ENCODE measurements around the gene PLCD3. TPM values are rescaled to one million over a fixed set of nuclear protein-coding genes. Genes with fewer than 3 reads are reported as not detected.

The PLCD3 gene
- total RNA-seq, 1 donor: 62.6 TPM

DNA sequence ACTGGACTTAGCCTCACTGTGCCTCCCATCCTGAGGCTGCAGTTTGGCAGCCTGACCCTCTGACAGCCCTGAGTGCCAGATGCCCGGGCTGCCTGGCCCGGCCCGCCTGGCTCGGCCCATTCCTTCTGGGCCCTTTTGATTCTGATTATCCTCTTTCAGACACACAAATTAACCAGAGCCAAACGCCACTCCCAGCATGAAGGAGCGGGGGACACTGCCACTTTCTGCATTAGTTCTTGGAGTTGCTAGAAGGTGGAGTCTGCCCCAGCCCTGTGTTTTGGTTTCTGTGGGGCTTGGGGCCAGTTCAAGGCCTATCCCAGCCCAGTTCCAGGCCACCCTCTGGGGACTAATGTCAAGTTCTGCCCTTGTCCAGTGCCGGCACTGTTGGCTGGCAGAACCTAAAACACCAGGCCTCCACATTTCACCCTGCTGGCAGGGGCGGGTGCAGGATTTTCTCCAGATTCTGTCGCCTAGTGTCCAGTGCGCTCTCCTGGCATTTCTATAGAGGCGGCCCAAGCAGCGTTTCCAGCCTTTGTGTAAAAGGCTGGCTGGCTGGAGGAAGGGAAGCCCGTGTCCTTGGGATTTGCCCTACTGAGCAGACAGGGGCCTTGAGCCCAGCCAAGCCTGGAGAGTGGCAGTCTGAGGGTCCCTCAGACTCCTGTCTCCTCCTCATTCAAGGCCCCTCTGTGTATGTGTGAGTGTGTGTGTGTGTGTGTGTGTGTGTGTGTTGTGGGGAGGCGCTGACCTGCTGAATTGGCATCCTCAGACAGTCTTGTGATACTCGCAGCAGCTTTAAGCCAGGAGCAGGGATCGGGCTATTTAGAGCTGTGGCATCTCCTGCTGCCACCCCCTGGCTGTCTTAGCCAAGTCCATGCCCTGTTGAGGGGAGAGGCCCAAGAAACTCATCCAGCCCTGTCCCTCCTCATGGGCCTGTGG lies 21.4 kb downstream of the PLCD3 start:
- H3K4me3 ChIP-seq (ENCODE audit: low read depth, low read length): no peak overlapping the region
- TF ChIP-seq, protein P1, sequence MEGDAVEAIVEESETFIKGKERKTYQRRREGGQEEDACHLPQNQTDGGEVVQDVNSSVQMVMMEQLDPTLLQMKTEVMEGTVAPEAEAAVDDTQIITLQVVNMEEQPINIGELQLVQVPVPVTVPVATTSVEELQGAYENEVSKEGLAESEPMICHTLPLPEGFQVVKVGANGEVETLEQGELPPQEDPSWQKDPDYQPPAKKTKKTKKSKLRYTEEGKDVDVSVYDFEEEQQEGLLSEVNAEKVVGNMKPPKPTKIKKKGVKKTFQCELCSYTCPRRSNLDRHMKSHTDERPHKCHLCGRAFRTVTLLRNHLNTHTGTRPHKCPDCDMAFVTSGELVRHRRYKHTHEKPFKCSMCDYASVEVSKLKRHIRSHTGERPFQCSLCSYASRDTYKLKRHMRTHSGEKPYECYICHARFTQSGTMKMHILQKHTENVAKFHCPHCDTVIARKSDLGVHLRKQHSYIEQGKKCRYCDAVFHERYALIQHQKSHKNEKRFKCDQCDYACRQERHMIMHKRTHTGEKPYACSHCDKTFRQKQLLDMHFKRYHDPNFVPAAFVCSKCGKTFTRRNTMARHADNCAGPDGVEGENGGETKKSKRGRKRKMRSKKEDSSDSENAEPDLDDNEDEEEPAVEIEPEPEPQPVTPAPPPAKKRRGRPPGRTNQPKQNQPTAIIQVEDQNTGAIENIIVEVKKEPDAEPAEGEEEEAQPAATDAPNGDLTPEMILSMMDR (IDR thresholded peaks at IDR 0.05; ENCODE audit: insufficient read depth, low read depth, low read length): no peak
- no peak for DNase-seq (ENCODE audit: low read depth)

DNA sequence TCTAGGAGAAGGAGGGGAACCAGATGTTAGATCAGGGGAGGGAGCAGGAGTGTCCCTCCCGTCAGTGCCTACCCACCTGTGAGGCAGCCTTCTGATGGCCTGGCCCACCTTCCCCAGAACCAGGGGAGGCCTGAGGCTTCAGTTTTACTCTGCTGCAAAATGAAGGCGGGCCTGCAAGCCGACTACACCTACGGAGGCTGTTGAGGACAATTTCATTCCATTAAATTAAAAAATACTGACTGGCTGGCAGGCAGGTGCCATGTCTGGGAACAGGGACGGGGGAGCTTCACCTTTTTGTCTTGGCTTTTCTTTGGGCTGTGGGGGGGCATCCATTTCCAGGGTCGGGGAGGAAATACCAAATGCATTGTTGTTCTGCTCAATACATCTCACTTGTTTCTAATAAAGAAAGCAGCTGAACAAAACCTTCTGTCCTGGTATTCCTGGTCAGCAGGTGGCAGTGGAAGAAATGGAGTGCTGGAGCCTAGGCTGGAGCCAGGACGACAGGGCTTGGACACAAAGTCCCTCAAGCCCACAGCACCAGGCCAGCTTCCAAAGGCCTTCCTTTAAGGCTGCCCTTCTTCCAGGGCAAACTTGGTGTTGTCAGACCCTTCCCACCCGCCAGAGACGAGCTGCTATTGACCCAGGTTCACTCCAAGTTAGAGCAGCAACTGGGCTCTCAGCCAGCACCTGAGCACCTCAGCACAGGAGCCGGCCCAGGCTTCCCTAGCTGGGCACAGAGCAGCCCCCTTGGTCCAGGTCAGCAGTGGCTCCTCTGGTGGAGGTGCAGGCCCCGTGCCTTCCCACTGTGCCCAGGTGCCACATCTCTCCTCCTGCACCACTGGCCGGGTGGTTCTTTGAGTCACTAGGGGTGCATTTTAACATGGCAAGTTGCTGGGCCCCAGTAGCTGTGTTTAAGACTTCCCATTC lies 23.5 kb downstream of the PLCD3 start:
- no peak for DNase-seq (ENCODE audit: low read depth)
- no peak overlapping the region for H3K4me3 ChIP-seq (ENCODE audit: low read depth, low read length)
- TF ChIP-seq, protein P1 (IDR thresholded peaks at IDR 0.05; ENCODE audit: insufficient read depth, low read depth, low read length): peak; percentile 17

DNA sequence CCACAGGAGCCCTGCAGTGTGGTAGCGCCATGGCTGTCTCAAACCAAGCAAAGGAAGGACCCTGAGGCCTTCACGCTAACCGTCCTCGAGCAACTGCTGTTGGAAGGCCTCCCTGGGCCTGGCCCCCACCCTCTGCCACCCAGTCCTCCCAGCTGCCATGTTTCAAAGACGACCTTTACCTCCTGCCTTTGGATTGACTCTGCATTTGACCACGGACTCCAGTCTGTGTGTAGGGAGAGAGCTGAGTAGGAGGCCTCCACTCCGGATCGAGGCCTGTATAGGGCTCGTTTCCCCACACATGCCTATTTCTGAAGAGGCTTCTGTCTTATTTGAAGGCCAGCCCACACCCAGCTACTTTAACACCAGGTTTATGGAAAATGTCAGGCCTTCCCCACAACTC lies 24.3 kb downstream of the PLCD3 start:
- no peak overlapping the region for H3K4me3 ChIP-seq (ENCODE audit: low read depth, low read length)
- TF ChIP-seq, protein P1 (IDR thresholded peaks at IDR 0.05; ENCODE audit: insufficient read depth, low read depth, low read length): no peak
- DNase-seq (ENCODE audit: low read depth): no peak

DNA sequence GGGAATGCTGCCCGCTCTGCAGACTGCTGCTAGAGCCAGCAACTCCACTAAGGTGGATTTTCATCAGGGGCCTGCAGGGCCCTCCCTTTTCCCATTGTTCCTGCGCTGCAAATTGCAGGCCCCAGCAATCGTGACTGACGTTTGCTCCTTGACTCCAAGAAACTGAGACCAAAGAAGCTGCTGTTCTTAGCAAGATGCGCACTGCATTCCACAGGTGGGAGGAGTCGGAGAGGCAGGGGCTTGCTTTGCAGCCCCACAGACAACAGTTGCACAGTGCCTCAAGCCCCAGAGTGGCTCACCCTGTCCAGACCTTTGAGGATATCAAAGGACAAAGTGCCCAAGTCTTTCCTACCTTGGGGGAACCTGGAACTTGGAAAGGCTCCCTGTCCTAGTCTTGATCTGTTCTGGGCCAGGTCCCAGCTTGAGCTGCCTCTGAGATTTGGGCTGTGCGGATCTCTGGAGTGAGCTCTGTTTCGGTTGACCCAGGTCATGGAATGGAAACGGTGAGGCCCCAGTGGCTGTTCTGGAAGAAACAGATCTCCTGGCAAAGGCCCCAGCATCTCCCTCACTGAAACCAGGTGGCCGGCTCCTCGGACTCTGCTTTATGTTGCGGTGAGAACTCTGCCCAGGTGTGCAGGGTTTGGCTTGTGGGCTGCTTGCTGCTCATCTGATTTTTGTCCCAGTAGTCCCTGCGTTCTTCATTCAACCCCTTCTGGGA lies 24.9 kb downstream of the PLCD3 start:
- DNase-seq (ENCODE audit: low read depth): no peak
- no peak overlapping the region for H3K4me3 ChIP-seq (ENCODE audit: low read depth, low read length)
- TF ChIP-seq, protein P1 (IDR thresholded peaks at IDR 0.05; ENCODE audit: insufficient read depth, low read depth, low read length): no peak

DNA sequence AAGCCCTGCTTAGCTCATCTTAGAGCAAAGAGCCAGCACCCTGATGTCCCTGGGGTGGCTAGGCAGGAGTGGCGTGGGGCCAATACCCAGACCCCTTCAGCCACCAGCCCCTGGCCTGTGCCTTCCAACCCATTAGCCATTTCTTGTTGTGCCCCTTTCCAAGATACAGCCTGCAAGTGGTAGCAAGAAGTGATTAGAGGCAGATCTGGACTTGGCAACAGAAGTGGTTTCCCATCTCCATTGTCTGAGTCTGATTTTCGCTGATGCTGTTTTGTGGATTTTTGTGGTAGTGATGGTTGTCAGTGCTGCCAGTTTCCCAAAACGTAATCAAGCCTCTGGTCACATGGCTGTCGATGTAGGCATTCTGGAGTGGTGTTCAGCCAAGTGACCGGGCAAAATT lies 25.7 kb downstream of the PLCD3 start:
- DNase-seq (ENCODE audit: low read depth): no peak
- TF ChIP-seq, protein P1 (IDR thresholded peaks at IDR 0.05; ENCODE audit: insufficient read depth, low read depth, low read length): no peak
- no peak overlapping the region for H3K4me3 ChIP-seq (ENCODE audit: low read depth, low read length)

DNA sequence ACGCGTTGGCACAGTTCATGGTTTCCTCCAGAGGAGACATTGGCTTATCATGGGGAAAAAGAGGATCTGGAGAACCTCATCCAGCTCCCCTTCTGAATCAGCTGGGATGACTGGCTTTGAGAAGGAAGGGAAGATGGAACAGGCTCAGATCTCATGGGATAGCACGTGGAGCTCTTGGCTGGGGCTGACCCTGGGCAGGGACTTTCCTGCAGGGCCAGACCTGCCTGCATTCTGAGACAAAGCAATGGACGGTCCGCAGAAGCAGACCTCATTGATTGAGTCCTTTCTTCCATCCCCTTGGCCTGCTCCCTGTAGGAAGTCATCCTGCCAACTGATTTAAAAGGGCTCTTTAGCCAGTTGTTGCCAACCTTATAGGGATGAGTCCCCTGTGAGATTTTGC lies 26.2 kb downstream of the PLCD3 start:
- H3K4me3 ChIP-seq (ENCODE audit: low read depth, low read length): no peak overlapping the region
- DNase-seq (ENCODE audit: low read depth): no peak
- TF ChIP-seq, protein P1 (IDR thresholded peaks at IDR 0.05; ENCODE audit: insufficient read depth, low read depth, low read length): no peak

Data from fibroblast of villous mesenchyme (primary cell).